ENCODE data around the gene RND2. TPM values are rescaled to one million over a fixed set of nuclear protein-coding genes. Genes with fewer than 3 reads are reported as not detected.
A peak's percentile ranks its signal among the peaks of the same experiment; 100 is the strongest.

Gene RND2
- total RNA-seq, 5 donors from 2014 or later (not counting 1 experiment from before 2014, with no cell fraction given), result 0.08 to 0.64 (median 0.32) TPM

DNA sequence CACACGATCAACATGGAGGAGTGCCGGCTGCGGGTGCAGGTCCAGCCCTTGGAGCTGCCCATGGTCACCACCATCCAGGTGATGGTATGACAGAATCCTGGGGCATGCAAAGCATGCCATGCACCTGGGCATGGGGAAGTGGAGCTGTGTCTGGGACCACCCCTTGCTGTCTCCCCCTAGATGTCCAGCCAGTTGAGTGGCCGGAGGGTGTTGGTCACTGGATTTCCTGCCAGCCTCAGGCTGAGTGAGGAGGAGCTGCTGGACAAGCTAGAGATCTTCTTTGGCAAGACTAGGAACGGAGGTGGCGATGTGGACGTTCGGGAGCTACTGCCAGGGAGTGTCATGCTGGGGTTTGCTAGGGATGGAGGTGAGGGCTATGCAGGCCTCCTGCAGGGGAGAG is 11.7 kb upstream of the RND2 start:
- H3K27ac ChIP-seq (ENCODE audit: low read length), result no peak overlapping the region
- H3K27me3 Mint-ChIP-seq, result no peaks in the 10 kb centered on the region
- CTCF ChIA-PET, result no interaction called here
- H3K4me3 Mint-ChIP-seq, result no peak overlapping the region
- POLR2A ChIA-PET, result interaction anchor here in 1 of 2 donors (0.6 kb wide), 1 partner anchor 9 kb away, joined by 4 read pairs; the partner anchor contains the start of gene VAT1
- peaks cover 18% of the 10 kb centered on the region for H3K36me3 Mint-ChIP-seq
- no peak overlapping the region for H3K4me3 ChIP-seq (ENCODE audit: control insufficient read depth in 1 of 2, extremely low read depth in 1 of 2, low read length in 1 of 2)
- H3K9me3 Mint-ChIP-seq, result no peaks in the 10 kb centered on the region
- peaks cover 0 to 30% of the 10 kb centered on the region in 2 donors for H3K36me3 ChIP-seq (ENCODE audit: control insufficient read depth in 2 of 2, extremely low read depth in 1 of 2, insufficient read depth in 1 of 2, low read length in 1 of 2)
- H3K4me1 Mint-ChIP-seq, result peaks cover 14 to 19% (median 18%) of the 10 kb centered on the region in 3 donors
- WGBS (ENCODE audit: insufficient coverage), result 92% methylated on average over 5 of the region's 8 CpGs
- no peak for ATAC-seq (replicated peaks in 1 of 4)
- H3K27me3 ChIP-seq (replicated peaks in 1 of 2; ENCODE audit: control insufficient read depth in 2 of 2, extremely low read depth in 1 of 2, insufficient read depth in 2 of 2, low read length in 1 of 2), result no peaks in the 10 kb centered on the region
- no peaks in the 10 kb centered on the region for H3K9me3 ChIP-seq
- peaks cover 0 to 14% of the 10 kb centered on the region in 2 experiments for H3K4me1 ChIP-seq (ENCODE audit: control insufficient read depth in 1 of 2, extremely low read depth in 1 of 2, insufficient read depth in 2 of 2, low read length in 2 of 2)
- H3K27ac Mint-ChIP-seq, result peak overlapping the region in 1 of 2 donors; percentile 24
- no peak for DNase-seq

DNA sequence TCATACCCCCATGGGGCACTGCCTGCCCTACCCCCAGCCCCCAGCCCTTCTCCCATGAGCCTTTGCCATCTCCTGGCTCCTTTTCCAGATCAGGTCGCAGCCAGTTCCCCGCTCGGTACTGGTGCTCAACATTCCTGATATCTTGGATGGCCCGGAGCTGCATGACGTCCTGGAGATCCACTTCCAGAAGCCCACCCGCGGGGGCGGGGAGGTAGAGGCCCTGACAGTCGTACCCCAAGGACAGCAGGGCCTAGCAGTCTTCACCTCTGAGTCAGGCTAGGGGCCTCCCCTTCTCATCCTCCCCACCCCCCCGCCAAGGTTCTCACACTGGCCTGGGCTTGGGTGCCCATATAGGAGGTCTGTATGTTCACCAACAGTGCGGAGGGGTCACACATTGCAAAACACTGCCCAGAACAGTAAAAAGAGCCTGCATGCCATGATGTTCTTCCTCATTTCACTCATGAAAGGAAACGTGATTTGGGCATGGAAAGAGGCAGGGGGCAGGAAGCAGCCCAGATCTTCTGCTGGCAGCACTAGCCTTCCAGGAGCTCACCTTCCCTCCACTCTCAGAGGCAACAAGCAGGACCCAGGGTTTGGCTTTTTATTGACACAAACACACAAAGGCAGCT is 10.9 kb upstream of the RND2 start:
- peak overlapping the region in 1 of 2 donors; percentile 68 for H3K27ac Mint-ChIP-seq
- WGBS (ENCODE audit: insufficient coverage), result 99% methylated on average over 10 of the region's 12 CpGs

DNA sequence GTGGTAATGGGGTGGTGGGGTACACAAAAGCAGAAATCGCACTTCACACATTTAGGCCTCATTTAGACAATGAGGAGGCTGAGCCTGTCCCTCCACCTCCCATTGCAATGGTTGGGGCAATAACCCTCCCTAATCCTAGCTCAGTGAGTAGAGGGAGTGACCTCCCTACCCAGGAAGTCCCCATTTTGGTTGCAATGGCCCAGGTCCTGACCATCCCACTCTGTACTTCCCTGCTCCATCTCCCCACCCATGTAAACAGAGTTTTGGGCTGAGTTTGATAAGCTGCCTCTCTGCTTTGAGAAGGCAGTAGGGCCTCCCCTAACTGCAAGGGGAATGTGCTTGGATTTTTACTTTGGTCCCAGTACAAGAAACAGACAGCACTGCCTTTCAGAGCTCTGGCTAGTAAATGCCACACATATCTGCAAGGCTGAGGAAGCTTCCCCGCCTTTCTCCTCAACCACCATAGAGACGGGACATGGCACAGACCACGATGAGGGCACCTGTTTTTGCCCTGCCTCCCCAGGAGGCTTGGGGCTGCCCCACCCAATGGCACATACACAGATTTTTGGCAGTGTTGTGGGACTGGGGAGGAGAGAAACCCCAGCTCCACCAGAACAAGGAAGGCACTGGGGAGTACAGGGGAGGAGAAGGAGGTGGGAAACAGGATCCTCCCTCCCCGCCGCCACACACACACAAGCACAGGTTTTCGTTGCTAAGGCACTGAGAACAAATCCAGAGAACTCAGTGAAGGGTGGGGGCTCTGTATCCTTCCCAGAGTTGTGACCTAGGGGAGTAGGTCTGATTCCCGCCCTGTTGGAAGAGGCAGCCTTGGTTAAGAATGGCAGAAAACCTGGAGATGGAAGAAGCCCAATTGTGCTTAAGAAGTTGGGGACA is 10.1 kb upstream of the RND2 start:
- POLR2A ChIA-PET, result no interaction called here
- peaks cover 18% of the 10 kb centered on the region for H3K36me3 Mint-ChIP-seq

More for the DNA sequence above, 10.9 kb upstream of the RND2 start:
- ATAC-seq (replicated peaks in 1 of 4), result no peak
- Histone ChIP-seq H3K36me3 (ENCODE audit: control insufficient read depth in 2 of 2, extremely low read depth in 1 of 2, insufficient read depth in 1 of 2, low read length in 1 of 2) (peaks cover 0 to 30% of the 10 kb centered on the region in 2 donors), H3K4me3 (ENCODE audit: control insufficient read depth in 1 of 2, extremely low read depth in 1 of 2, low read length in 1 of 2) (no peak overlapping the region), H3K27ac (ENCODE audit: low read length) (no peak overlapping the region), H3K4me1 (ENCODE audit: control insufficient read depth in 1 of 2, extremely low read depth in 1 of 2, insufficient read depth in 2 of 2, low read length in 2 of 2) (peaks cover 0 to 14% of the 10 kb centered on the region in 2 experiments), H3K9me3 (no peaks in the 10 kb centered on the region), H3K27me3 (replicated peaks in 1 of 2; ENCODE audit: control insufficient read depth in 2 of 2, extremely low read depth in 1 of 2, insufficient read depth in 2 of 2, low read length in 1 of 2) (no peaks in the 10 kb centered on the region)
- peaks cover 18% of the 10 kb centered on the region for H3K36me3 Mint-ChIP-seq
- CTCF ChIA-PET, result no interaction called here
- no peaks in the 10 kb centered on the region for H3K27me3 Mint-ChIP-seq
- H3K4me3 Mint-ChIP-seq, result no peak overlapping the region
- H3K4me1 Mint-ChIP-seq, result peaks cover 22 to 23% (median 23%) of the 10 kb centered on the region in 3 donors
- DNase-seq, result no peak
- H3K9me3 Mint-ChIP-seq, result no peaks in the 10 kb centered on the region
- POLR2A ChIA-PET, result no interaction called here

DNA sequence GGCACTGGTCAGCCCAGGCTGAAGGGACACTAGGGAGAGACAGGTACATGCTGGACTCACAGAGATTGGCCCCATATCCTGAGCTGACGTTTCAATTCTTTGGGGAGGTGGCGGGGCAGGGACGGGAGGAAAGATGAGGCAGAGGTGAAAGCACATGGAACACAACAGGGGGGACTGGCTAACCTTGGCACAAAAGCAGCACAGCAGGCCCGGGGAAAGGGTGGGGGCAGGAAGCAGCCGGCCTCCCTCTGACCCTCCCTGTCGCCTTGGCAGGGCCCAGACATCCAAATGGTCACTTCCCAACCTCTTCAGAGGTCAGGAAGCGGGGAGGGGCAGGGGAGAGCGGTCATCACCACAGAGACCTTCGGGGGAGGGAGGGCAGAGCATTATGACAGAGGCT is 9.5 kb upstream of the RND2 start:
- WGBS (ENCODE audit: insufficient coverage), result 83% methylated on average over 5 of the region's 9 CpGs
- no peaks in the 10 kb centered on the region for H3K27me3 Mint-ChIP-seq
- H3K4me1 Mint-ChIP-seq, result peaks cover 25 to 31% (median 30%) of the 10 kb centered on the region in 3 donors
- no peaks in the 10 kb centered on the region for H3K27me3 ChIP-seq (replicated peaks in 1 of 2; ENCODE audit: control insufficient read depth in 2 of 2, extremely low read depth in 1 of 2, insufficient read depth in 2 of 2, low read length in 1 of 2)
- no peak overlapping the region for H3K4me3 Mint-ChIP-seq
- no peaks in the 10 kb centered on the region for H3K9me3 ChIP-seq
- H3K36me3 Mint-ChIP-seq, result peaks cover 16% of the 10 kb centered on the region
- no peak overlapping the region for H3K27ac ChIP-seq (ENCODE audit: low read length)
- POLR2A ChIA-PET, result no interaction called here
- ATAC-seq (replicated peaks in 1 of 4), result no peak
- H3K4me1 ChIP-seq (ENCODE audit: control insufficient read depth in 1 of 2, extremely low read depth in 1 of 2, insufficient read depth in 2 of 2, low read length in 2 of 2), result peaks cover 6 to 24% of the 10 kb centered on the region in 2 experiments
- no peaks in the 10 kb centered on the region for H3K9me3 Mint-ChIP-seq
- no peak for DNase-seq
- peaks cover 0 to 30% of the 10 kb centered on the region in 2 donors for H3K36me3 ChIP-seq (ENCODE audit: control insufficient read depth in 2 of 2, extremely low read depth in 1 of 2, insufficient read depth in 1 of 2, low read length in 1 of 2)
- H3K27ac Mint-ChIP-seq, result peak overlapping the region in 1 of 2 donors; percentile 48
- CTCF ChIA-PET, result no interaction called here
- no peak overlapping the region for H3K4me3 ChIP-seq (ENCODE audit: control insufficient read depth in 1 of 2, extremely low read depth in 1 of 2, low read length in 1 of 2)

More for the DNA sequence above, 10.1 kb upstream of the RND2 start:
- no peak for ATAC-seq (replicated peaks in 1 of 4)
- 100% methylated on average over 1 of the region's 8 CpGs for WGBS (ENCODE audit: insufficient coverage)
- Histone ChIP-seq H3K9me3 (no peaks in the 10 kb centered on the region), H3K27me3 (replicated peaks in 1 of 2; ENCODE audit: control insufficient read depth in 2 of 2, extremely low read depth in 1 of 2, insufficient read depth in 2 of 2, low read length in 1 of 2) (no peaks in the 10 kb centered on the region), H3K4me3 (ENCODE audit: control insufficient read depth in 1 of 2, extremely low read depth in 1 of 2, low read length in 1 of 2) (no peak overlapping the region), H3K4me1 (ENCODE audit: control insufficient read depth in 1 of 2, extremely low read depth in 1 of 2, insufficient read depth in 2 of 2, low read length in 2 of 2) (peaks cover 6 to 17% of the 10 kb centered on the region in 2 experiments), H3K36me3 (ENCODE audit: control insufficient read depth in 2 of 2, extremely low read depth in 1 of 2, insufficient read depth in 1 of 2, low read length in 1 of 2) (peaks cover 0 to 30% of the 10 kb centered on the region in 2 donors), H3K27ac (ENCODE audit: low read length) (no peak overlapping the region)
- CTCF ChIA-PET, result interaction anchor here in 1 of 2 donors (0.5 kb wide), 1 partner anchor 1026 kb away, joined by 4 read pairs; no protein-coding TSS in a partner anchor
- H3K4me1 Mint-ChIP-seq, result peaks cover 30% of the 10 kb centered on the region in 3 donors
- no peaks in the 10 kb centered on the region for H3K27me3 Mint-ChIP-seq
- H3K27ac Mint-ChIP-seq, result peak overlapping the region; percentile 59 to 68
- no peak overlapping the region for H3K4me3 Mint-ChIP-seq
- no peaks in the 10 kb centered on the region for H3K9me3 Mint-ChIP-seq
- no peak for DNase-seq

DNA sequence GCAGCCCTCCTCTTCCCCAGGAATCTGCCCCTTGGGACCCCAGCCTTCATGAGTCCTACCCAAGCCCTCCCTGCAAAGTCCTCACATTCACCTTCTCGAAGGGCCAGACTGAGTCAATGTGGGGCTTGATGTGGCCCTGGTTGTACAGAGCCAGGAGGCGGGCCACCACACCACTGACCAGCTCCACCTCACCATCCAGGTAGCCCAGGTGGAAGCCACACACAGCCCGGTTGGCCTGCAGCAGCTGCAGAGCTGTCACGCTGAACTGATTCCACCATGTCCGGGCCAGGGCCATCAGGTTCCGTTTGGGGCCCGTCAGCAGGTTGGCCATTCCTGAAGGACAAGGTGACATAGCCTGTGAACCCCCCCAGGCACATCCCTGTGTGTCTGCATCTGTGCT is 8.8 kb upstream of the RND2 start:
- ChIA-PET CTCF (no interaction called here), POLR2A (no interaction called here)
- no peak overlapping the region for H3K4me3 Mint-ChIP-seq
- H3K9me3 Mint-ChIP-seq, result no peaks in the 10 kb centered on the region
- no peaks in the 10 kb centered on the region for H3K27me3 Mint-ChIP-seq
- Histone ChIP-seq H3K36me3 (ENCODE audit: control insufficient read depth in 2 of 2, extremely low read depth in 1 of 2, insufficient read depth in 1 of 2, low read length in 1 of 2) (peaks cover 0 to 28% of the 10 kb centered on the region in 2 donors), H3K9me3 (no peaks in the 10 kb centered on the region), H3K27ac (ENCODE audit: low read length) (no peak overlapping the region), H3K27me3 (replicated peaks in 1 of 2; ENCODE audit: control insufficient read depth in 2 of 2, extremely low read depth in 1 of 2, insufficient read depth in 2 of 2, low read length in 1 of 2) (no peaks in the 10 kb centered on the region), H3K4me1 (ENCODE audit: control insufficient read depth in 1 of 2, extremely low read depth in 1 of 2, insufficient read depth in 2 of 2, low read length in 2 of 2) (peaks cover 6 to 30% of the 10 kb centered on the region in 2 experiments), H3K4me3 (ENCODE audit: control insufficient read depth in 1 of 2, extremely low read depth in 1 of 2, low read length in 1 of 2) (no peak overlapping the region)
- ATAC-seq (replicated peaks in 1 of 4) (no peak), DNase-seq (no peak)
- H3K4me1 Mint-ChIP-seq, result peaks cover 29 to 34% (median 33%) of the 10 kb centered on the region in 3 donors
- peak overlapping the region in 1 of 2 donors; percentile 48 for H3K27ac Mint-ChIP-seq
- 96% methylated on average over 7 of the region's 7 CpGs for WGBS (ENCODE audit: insufficient coverage)
- H3K36me3 Mint-ChIP-seq, result peaks cover 15% of the 10 kb centered on the region

Data from T-cell (primary cell).